GM13977 (cell line): ENCODE results near the gene NAPG.

Experiments
- DNase-seq: peaks from one replicate; pipeline ENCODE4 v3.0.0; 2012; ENCODE audit warnings: low spot score
- CTCF ChIP-seq: IDR thresholded peaks from 2 replicates; pipeline ENCODE4 v1.5.1; 2012; ENCODE audit warnings: mild to moderate bottlenecking, control low read depth; ENCODE audit not compliant: insufficient read depth; ENCODE audit errors: extremely low read depth, missing control alignments
- in situ Hi-C: fragments of 300-500 bp; cut with MboI; formaldehyde crosslinking; loops from one replicate; pipeline ENCODE4 v1.12.0; 2022; ENCODE audit warnings: low sequenced_read_pairs, low pct_unique_long_range_greater_than_20kb, mixed read lengths, inconsistent platforms; ENCODE audit not compliant: unreplicated experiment

NAPG gene

GRCh38 chr18:10525697-10526560, at the start of gene NAPG:
Gene NAPG, plus strand, starts transcription at chr18:10526027. Its CDS starts 76 bp downstream, at chr18:10526103.
- no peak for TF ChIP-seq CTCF
- in situ Hi-C loops: no loop called here
- peak; percentile 96 for DNase-seq

GRCh38 chr18:10476338-10476791, 49.5 kb upstream of the NAPG start:
- DNase-seq: no peak
- in situ Hi-C loops: no loop called here
- no peak for TF ChIP-seq CTCF

- in situ Hi-C loops: no loop called here
- no peak for TF ChIP-seq CTCF
- peak; percentile 20 for DNase-seq
Observed at GRCh38 chr18:10477121-10477862, 48.5 kb upstream of the NAPG start.

GRCh38 chr18:10477863-10478260, 48.0 kb upstream of the NAPG start:
- in situ Hi-C loops: no loop called here
- no peak for TF ChIP-seq CTCF
- DNase-seq: no peak

GRCh38 chr18:10481831-10482230, 44.0 kb upstream of the NAPG start:
- in situ Hi-C loops: no loop called here
- no peak for DNase-seq
- no peak for TF ChIP-seq CTCF

GRCh38 chr18:10482363-10482984, 43.4 kb upstream of the NAPG start:
- peak; percentile 36 for TF ChIP-seq CTCF
- no peak for DNase-seq
- in situ Hi-C loops: no loop called here
